Ectodermal cell (in vitro differentiated cells): ENCODE measurements around the gene GUCY2D.

ENCODE experiments used
- H3K27ac ChIP-seq: 2 replicates; pipeline ENCODE4 v1.7.0; 2013; ENCODE audit warnings: mild to moderate bottlenecking, low read depth, low read length; ENCODE audit not compliant: insufficient read depth, poor library complexity, severe bottlenecking
- H3K27me3 ChIP-seq: 2 replicates; pipeline ENCODE4 v1.7.0; 2013; ENCODE audit warnings: mild to moderate bottlenecking, low read length; ENCODE audit not compliant: insufficient read depth, control insufficient read depth, poor library complexity, severe bottlenecking
- H3K36me3 ChIP-seq: one replicate; pipeline ENCODE4 v1.7.0; 2013; ENCODE audit warnings: low read length; ENCODE audit not compliant: control insufficient read depth, insufficient read depth
- H3K4me1 ChIP-seq: one replicate; pipeline ENCODE4 v1.7.0; 2013; ENCODE audit warnings: low read length; ENCODE audit not compliant: control insufficient read depth, insufficient read depth
- H3K4me3 ChIP-seq: 2 replicates; pipeline ENCODE4 v1.7.0; 2013; ENCODE audit warnings: low read depth, low read length, control low read depth; ENCODE audit not compliant: insufficient read depth
- H3K9me3 ChIP-seq: 2 replicates; pipeline ENCODE4 v1.7.0; 2013; ENCODE audit warnings: mild to moderate bottlenecking, low read length, moderate library complexity; ENCODE audit not compliant: control insufficient read depth
- WGBS, 2 experiments: methylation state at CpG; one replicate each; pipeline ENCODE4 v1.1.7; 2013; ENCODE audit warnings: missing lambda C conversion rate in 2 of 2; 5-methylcytosine and 5-hydroxymethylcytosine counted together

The GUCY2D gene

DNA sequence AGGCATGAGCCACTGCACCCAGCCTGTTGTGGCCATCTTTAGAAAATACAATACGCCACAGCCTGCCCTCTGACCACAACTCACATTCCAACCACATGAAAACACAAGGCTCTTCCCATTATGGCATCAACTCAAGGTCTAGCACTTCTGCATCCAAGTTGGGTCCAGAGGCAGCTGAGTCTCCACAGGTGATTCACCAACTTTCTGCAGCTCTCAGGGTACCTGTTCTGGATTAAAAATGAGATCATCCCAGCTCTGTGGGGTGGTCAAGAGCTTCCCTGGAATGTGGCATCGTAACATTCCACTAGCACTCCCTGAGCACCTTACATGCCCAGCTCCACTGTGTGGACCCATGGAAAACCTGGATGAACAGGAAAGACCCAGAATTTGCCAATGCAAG, 9.9 kb upstream of the GUCY2D start:
- WGBS, 2 experiments, result 91 to 92% methylated on average over 2 of the region's 2 CpGs
- Histone ChIP-seq H3K4me1 (no peaks in the 10 kb centered on the region), H3K27ac (no peak overlapping the region), H3K4me3 (no peak overlapping the region), H3K27me3 (peaks cover 9% of the 10 kb centered on the region), H3K9me3 (no peaks in the 10 kb centered on the region), H3K36me3 (no peaks in the 10 kb centered on the region)

DNA sequence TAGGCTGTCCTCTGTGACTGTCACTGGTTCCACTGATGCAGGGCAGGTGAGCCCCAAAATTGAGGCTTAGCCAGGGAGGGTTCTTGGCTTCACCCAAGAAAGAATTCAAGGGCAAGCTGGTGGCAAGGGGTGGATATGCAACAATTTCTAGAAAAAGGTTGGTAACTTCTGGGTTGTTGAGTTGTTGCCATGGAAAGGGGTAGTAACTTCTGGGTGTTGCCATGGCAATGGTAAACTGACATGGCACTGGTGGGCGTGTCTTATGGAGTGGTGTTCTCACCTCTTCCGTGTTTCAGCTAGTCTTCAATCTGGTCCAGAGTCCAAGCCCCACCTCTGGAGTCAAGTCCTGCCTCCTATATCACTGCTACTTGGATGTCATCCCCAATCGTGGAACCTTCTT, 9.5 kb upstream of the GUCY2D start:
- Histone ChIP-seq H3K4me1 (no peaks in the 10 kb centered on the region), H3K27me3 (peaks cover 9% of the 10 kb centered on the region), H3K9me3 (no peaks in the 10 kb centered on the region), H3K36me3 (no peaks in the 10 kb centered on the region), H3K4me3 (no peak overlapping the region), H3K27ac (no peak overlapping the region)
- WGBS, 2 experiments, result 70 to 77% methylated on average over 3 of the region's 3 CpGs

DNA sequence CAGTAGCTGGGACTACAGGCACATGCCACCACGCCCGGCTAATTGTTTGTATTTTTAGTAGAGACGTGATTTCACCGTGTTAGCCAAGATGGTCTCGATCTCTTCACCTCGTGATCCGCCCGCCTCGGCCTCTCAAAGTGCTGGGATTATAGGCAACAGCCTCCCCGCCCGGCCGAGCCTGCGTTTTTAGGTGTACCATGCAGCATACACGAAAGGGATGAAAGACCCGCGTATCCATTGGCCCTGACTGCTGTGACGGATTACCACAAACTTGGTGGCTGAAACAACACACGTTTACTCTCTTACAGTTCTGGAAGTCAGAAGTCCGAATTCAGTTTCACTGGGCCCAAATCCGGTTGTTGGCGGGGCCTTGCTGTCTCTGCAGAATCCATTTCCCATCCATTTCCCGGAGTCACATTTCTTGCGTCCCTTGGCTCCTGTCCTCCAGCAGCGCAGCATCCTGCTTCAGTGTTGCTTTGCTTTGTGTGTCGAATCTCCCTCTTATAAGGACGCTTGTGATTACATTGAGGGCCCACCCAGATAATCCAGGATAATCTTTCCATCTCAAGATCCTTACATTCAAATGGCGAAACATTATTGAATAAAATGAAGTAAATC, 8.3 kb upstream of the GUCY2D start:
- WGBS, 2 experiments, result 91 to 93% methylated on average over 26 of the region's 27 CpGs
- H3K27me3 ChIP-seq, result peaks cover 9% of the 10 kb centered on the region
- no peaks in the 10 kb centered on the region for H3K4me1 ChIP-seq
- no peak overlapping the region for H3K27ac ChIP-seq
- no peaks in the 10 kb centered on the region for H3K36me3 ChIP-seq
- H3K9me3 ChIP-seq, result no peaks in the 10 kb centered on the region
- no peak overlapping the region for H3K4me3 ChIP-seq

DNA sequence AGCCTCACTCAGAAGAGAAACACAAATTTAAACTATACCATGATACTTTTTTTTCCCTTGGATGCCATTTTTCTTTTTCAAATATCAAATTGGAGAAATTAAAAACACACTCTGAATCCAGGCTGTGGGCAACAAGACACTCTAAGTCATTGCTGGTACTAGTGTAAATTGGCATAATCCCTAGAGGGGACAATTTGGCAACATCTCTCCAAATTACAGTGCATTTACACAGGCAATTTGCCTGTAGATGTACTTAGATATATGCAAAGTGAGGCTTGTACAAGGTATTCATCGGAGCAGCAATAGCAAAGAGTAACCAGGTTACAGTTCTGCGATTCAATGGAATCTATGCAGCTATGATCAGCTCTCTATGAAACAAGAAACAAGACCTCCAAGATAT, 6.7 kb upstream of the GUCY2D start:
- Histone ChIP-seq H3K36me3 (no peaks in the 10 kb centered on the region), H3K4me1 (no peaks in the 10 kb centered on the region), H3K27me3 (peaks cover 9% of the 10 kb centered on the region), H3K27ac (no peak overlapping the region), H3K9me3 (no peaks in the 10 kb centered on the region), H3K4me3 (no peak overlapping the region)
- 97 to 98% methylated on average over 2 of the region's 2 CpGs for WGBS, 2 experiments

DNA sequence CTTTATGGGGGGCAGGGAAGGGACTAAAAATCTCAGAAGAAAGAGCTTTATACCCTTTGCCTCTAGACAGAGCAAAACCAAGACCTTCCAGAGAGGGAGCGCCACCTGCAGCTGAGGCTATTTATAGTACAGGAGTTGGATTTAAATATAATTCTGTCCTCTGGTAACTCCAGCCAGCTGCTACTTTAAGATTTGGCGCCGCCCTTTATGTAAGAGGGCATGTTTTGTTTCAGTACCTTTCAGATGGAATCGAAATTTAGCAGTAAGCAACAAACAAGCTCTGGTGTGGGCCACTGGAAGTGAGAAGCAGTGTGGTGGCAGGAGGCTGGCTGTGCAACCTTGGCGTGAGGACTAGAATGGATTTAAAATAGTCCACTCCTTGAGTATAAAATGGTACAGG, 5.2 kb upstream of the GUCY2D start:
- Histone ChIP-seq H3K4me1 (peaks cover under 1% of the 10 kb centered on the region), H3K36me3 (no peaks in the 10 kb centered on the region), H3K27ac (no peak overlapping the region), H3K4me3 (no peak overlapping the region), H3K27me3 (peaks cover 22% of the 10 kb centered on the region), H3K9me3 (no peaks in the 10 kb centered on the region)
- 56 to 57% methylated on average over 5 of the region's 5 CpGs for WGBS, 2 experiments

DNA sequence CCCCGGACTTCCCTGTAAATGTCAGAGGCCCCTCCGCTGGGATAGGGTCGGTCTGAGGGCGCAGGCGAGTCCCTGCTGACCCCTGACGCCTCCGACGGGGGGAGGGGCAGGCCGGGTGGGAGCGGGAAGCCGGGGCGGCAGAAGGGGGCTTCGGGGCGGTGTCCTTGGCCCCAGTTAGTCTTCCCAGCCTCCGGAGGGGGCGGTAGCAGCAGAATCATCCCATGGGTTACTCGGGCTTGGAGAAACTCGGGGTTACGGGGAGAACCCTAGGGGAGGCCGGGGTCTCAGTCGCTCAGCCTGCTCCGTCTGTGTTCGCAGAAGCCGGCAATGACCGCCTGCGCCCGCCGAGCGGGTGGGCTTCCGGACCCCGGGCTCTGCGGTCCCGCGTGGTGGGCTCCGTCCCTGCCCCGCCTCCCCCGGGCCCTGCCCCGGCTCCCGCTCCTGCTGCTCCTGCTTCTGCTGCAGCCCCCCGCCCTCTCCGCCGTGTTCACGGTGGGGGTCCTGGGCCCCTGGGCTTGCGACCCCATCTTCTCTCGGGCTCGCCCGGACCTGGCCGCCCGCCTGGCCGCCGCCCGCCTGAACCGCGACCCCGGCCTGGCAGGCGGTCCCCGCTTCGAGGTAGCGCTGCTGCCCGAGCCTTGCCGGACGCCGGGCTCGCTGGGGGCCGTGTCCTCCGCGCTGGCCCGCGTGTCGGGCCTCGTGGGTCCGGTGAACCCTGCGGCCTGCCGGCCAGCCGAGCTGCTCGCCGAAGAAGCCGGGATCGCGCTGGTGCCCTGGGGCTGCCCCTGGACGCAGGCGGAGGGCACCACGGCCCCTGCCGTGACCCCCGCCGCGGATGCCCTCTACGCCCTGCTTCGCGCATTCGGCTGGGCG, 542 bp downstream of the GUCY2D start:
- WGBS, 2 experiments, result 27 to 28% methylated on average over 92 of the region's 92 CpGs
- H3K4me1 ChIP-seq, result peaks cover 5% of the 10 kb centered on the region
- no peak overlapping the region for H3K27ac ChIP-seq
- H3K27me3 ChIP-seq, result peaks cover 65% of the 10 kb centered on the region
- H3K4me3 ChIP-seq, result peak overlapping the region; percentile 28
- no peaks in the 10 kb centered on the region for H3K9me3 ChIP-seq
- no peaks in the 10 kb centered on the region for H3K36me3 ChIP-seq

DNA sequence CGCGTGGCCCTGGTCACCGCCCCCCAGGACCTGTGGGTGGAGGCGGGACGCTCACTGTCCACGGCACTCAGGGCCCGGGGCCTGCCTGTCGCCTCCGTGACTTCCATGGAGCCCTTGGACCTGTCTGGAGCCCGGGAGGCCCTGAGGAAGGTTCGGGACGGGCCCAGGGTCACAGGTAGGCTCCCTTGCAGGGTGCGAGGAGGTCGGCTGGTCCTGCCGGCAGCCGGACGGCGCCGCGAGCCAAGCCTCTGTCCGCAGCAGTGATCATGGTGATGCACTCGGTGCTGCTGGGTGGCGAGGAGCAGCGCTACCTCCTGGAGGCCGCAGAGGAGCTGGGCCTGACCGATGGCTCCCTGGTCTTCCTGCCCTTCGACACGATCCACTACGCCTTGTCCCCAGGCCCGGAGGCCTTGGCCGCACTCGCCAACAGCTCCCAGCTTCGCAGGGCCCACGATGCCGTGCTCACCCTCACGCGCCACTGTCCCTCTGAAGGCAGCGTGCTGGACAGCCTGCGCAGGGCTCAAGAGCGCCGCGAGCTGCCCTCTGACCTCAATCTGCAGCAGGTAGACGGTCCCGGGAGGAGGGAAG, 1.3 kb downstream of the GUCY2D start:
- 84 to 86% methylated on average over 44 of the region's 44 CpGs for WGBS, 2 experiments
- peaks cover 65% of the 10 kb centered on the region for H3K27me3 ChIP-seq

DNA sequence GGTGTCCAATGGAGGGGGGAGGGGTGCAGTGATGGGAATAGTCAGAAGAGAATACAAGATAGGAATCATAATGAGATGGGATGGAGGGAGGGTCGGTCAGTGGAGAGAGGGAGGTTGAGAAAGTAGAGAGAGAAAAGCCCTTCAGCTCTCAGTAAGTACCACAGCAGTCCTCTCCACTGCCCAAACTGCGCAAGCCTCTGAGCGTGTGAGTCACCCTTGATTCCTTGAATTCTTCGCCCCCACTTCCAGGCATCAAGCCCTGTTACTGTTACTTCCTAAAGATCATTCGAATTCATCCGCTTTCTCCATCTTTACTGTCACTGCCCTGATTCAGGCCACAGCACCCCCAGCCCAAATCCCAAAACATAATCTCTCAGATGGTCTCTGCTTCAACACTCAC, 2.5 kb downstream of the GUCY2D start:
- no peak overlapping the region for H3K27ac ChIP-seq

More for the DNA sequence above, 1.3 kb downstream of the GUCY2D start:
- H3K36me3 ChIP-seq, result no peaks in the 10 kb centered on the region
- no peaks in the 10 kb centered on the region for H3K9me3 ChIP-seq
- peaks cover 5% of the 10 kb centered on the region for H3K4me1 ChIP-seq
- no peak overlapping the region for H3K4me3 ChIP-seq
- no peak overlapping the region for H3K27ac ChIP-seq

DNA sequence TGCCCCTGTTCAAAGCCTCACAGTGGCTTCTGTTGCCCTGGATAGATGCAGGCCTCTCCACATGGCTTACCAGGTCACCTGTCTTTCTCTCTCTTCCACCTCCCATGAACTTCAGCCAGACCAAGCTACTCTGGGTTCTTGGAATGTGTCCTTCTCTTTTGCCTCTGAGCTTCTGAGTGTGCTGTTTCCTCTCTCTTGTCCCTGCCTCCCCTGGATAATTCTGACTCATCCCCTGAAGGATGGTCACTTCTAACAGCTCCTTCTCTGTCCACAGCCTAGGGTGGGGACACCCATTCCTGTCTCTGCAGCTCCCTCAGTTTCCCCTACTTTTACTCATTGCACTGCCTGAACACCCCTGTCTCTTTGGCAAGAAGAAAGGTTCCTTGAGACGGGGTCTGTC, 2.9 kb downstream of the GUCY2D start:
- Histone ChIP-seq H3K4me3 (no peak overlapping the region), H3K4me1 (peaks cover 5% of the 10 kb centered on the region), H3K9me3 (no peaks in the 10 kb centered on the region), H3K36me3 (no peaks in the 10 kb centered on the region), H3K27me3 (peaks cover 59% of the 10 kb centered on the region), H3K27ac (no peak overlapping the region)
- 96 to 97% methylated on average over 1 of the region's 1 CpG for WGBS, 2 experiments

More for the DNA sequence above, 2.5 kb downstream of the GUCY2D start:
- H3K9me3 ChIP-seq, result no peaks in the 10 kb centered on the region
- H3K4me3 ChIP-seq, result no peak overlapping the region
- H3K36me3 ChIP-seq, result no peaks in the 10 kb centered on the region
- H3K27me3 ChIP-seq, result peaks cover 61% of the 10 kb centered on the region
- peaks cover 5% of the 10 kb centered on the region for H3K4me1 ChIP-seq
- 86 to 88% methylated on average over 6 of the region's 6 CpGs for WGBS, 2 experiments

DNA sequence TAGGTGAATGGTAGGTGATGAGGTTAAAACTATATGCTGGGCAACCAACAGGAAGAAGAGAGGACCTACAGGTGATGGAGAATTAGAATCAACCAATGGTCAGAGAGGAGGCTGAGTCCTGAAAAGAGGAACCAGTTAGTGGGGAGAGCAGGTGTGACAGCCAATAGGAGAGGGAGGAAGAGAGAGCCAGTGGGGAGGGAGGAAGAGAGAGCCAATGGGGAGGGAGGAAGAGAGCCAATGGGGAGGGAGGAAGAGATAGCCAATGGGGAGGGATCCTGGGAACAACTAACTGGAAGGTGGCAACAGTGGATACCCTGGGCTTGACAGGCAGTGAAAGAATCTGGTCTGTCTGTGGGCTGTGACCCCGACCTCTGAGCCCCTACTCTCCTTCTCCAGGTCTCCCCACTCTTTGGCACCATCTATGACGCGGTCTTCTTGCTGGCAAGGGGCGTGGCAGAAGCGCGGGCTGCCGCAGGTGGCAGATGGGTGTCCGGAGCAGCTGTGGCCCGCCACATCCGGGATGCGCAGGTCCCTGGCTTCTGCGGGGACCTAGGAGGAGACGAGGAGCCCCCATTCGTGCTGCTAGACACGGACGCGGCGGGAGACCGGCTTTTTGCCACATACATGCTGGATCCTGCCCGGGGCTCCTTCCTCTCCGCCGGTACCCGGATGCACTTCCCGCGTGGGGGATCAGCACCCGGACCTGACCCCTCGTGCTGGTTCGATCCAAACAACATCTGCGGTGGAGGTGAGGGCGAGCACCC, 3.7 kb downstream of the GUCY2D start:
- no peaks in the 10 kb centered on the region for H3K9me3 ChIP-seq
- peaks cover 51% of the 10 kb centered on the region for H3K27me3 ChIP-seq
- H3K4me3 ChIP-seq, result no peak overlapping the region
- peaks cover 5% of the 10 kb centered on the region for H3K4me1 ChIP-seq
- H3K36me3 ChIP-seq, result no peaks in the 10 kb centered on the region
- WGBS, 2 experiments, result 93 to 95% methylated on average over 30 of the region's 30 CpGs
- no peak overlapping the region for H3K27ac ChIP-seq
